Right ventricle myocardium superior (tissue), 1 donor: ENCODE data around the gene CIBAR2. TPM values are rescaled to one million over a fixed set of nuclear protein-coding genes. Genes with fewer than 3 reads are reported as not detected.
A peak's percentile ranks its signal among the peaks of the same experiment; 100 is the strongest.

ENCODE experiments used
- ATAC-seq: fragments of 200-7000 bp; cut with Tn5 transposase; one replicate; pipeline ENCODE4 v1.9.1; 2020; ENCODE audit warnings: mild to moderate bottlenecking; ENCODE audit not compliant: poor library complexity
- DNase-seq: peaks from one replicate; pipeline ENCODE4 v3.0.0-alpha.2; 2020
- intact Hi-C: fragments of 100-400 bp; cut with DNase I; formaldehyde crosslinking; loops from one replicate; pipeline ENCODE4 v1.11.2; 2022
- total RNA-seq: library from RNA; stranded (reverse); fragmentation: NEBNext Ultra II Directional; extraction: Animal tissue kit (Norgen Biotek cat#: 25700); gene quantifications from one replicate; pipeline ENCODE4 v1.2.1, GENCODE V29; 2021
- donor health status: DM: no; HTN: yes; CAD: no; lungs with severe emphysema.

Gene CIBAR2
- total RNA-seq, 1 donor from 2014 or later = not detected

- intact Hi-C loops = no loop called here
- ATAC-seq = no peak
Measured at GRCh38 chr16:85090181-85090580, 22.1 kb downstream of the CIBAR2 start.

GRCh38 chr16:85089525-85089924 is 22.7 kb downstream of the CIBAR2 start:
- DNase-seq = no peak
- intact Hi-C loops = loop anchor here (10.0 kb wide), 3 partner anchors 65 to 335 kb away; partner anchors contain the start of gene KIAA0513
- no peak for ATAC-seq

More at GRCh38 chr16:85090181-85090580, 22.1 kb downstream of the CIBAR2 start:
- DNase-seq = no peak

GRCh38 chr16:85088570-85089199 is 23.6 kb downstream of the CIBAR2 start:
- no peak for ATAC-seq
- intact Hi-C loops = loop anchor here (10.0 kb wide), 3 partner anchors 64 to 334 kb away; partner anchors contain the start of gene KIAA0513
- DNase-seq = no peak

- no peak for DNase-seq
- intact Hi-C loops = loop anchor here (10.0 kb wide), 3 partner anchors 63 to 333 kb away; partner anchors contain the start of gene KIAA0513
- no peak for ATAC-seq
Measured at GRCh38 chr16:85087899-85088569, 24.2 kb downstream of the CIBAR2 start.

GRCh38 chr16:85086347-85087291 is 25.7 kb downstream of the CIBAR2 start:
- peak; percentile 73 for ATAC-seq
- peak; percentile 90 for DNase-seq
- intact Hi-C loops = loop anchor here (10.0 kb wide), 3 partner anchors 62 to 332 kb away; partner anchors contain the start of gene KIAA0513

- intact Hi-C loops = loop anchor here (10.0 kb wide), 3 partner anchors 61 to 331 kb away; partner anchors contain the start of gene KIAA0513
- ATAC-seq (no peak), DNase-seq (no peak)
Measured at GRCh38 chr16:85085721-85086120, 26.6 kb downstream of the CIBAR2 start.

- DNase-seq = no peak
- ATAC-seq = no peak
- intact Hi-C loops = loop anchor here (10.0 kb wide), 3 partner anchors 60 to 330 kb away; partner anchors contain the start of gene KIAA0513
Measured at GRCh38 chr16:85084841-85085510, 27.3 kb downstream of the CIBAR2 start.

GRCh38 chr16:85083051-85083639 is 29.1 kb downstream of the CIBAR2 start:
- ATAC-seq (no peak), DNase-seq (no peak)
- intact Hi-C loops = loop anchor here (10.0 kb wide), 3 partner anchors 58 to 328 kb away; partner anchors contain the start of gene KIAA0513

GRCh38 chr16:85082173-85083050 is 29.9 kb downstream of the CIBAR2 start:
- DNase-seq = no peak
- intact Hi-C loops = loop anchor here (10.0 kb wide), 3 partner anchors 58 to 328 kb away; partner anchors contain the start of gene KIAA0513
- ATAC-seq = no peak

GRCh38 chr16:85081765-85082164 is 30.5 kb downstream of the CIBAR2 start:
- DNase-seq = no peak

GRCh38 chr16:85081038-85081437 is 31.2 kb downstream of the CIBAR2 start:
- DNase-seq (no peak), ATAC-seq (no peak)
- intact Hi-C loops = loop anchor here (10.0 kb wide), 3 partner anchors 56 to 326 kb away; partner anchors contain the start of gene KIAA0513

More at GRCh38 chr16:85081765-85082164, 30.5 kb downstream of the CIBAR2 start:
- intact Hi-C loops = loop anchor here (10.0 kb wide), 3 partner anchors 57 to 327 kb away; partner anchors contain the start of gene KIAA0513
- no peak for ATAC-seq

GRCh38 chr16:85079785-85080570 is 32.3 kb downstream of the CIBAR2 start:
- intact Hi-C loops = loop anchor here (10.0 kb wide), 3 partner anchors 55 to 325 kb away; partner anchors contain the start of gene KIAA0513
- DNase-seq (no peak), ATAC-seq (no peak)

GRCh38 chr16:85078952-85079351 is 33.3 kb downstream of the CIBAR2 start:
- intact Hi-C loops = no loop called here
- DNase-seq (no peak), ATAC-seq (no peak)

- ATAC-seq = no peak
- DNase-seq = no peak
- intact Hi-C loops = no loop called here
Measured at GRCh38 chr16:85078226-85078625, 34.0 kb downstream of the CIBAR2 start.

GRCh38 chr16:85077576-85078125 is 34.6 kb downstream of the CIBAR2 start:
- intact Hi-C loops = no loop called here
- DNase-seq (no peak), ATAC-seq (no peak)
